Measurements from ENCODE around the gene LZTS2. TPM values are rescaled to one million over a fixed set of nuclear protein-coding genes. Genes with fewer than 3 reads are reported as not detected.
A peak's percentile ranks its signal among the peaks of the same experiment; 100 is the strongest.

The LZTS2 gene
- total RNA-seq, 1 donor from 2014 or later, result 47.2 TPM

- intact Hi-C loops (cut with DNase I), result no loop called here
- DNase-seq (ENCODE audit: low spot score), result no peak
Measured at GRCh38 chr10:100977436-100977835, 22.2 kb upstream of the LZTS2 start.

- intact Hi-C loops (cut with DNase I), result no loop called here
- no peak for DNase-seq (ENCODE audit: low spot score)
Measured at GRCh38 chr10:100978121-100978900, 21.3 kb upstream of the LZTS2 start.

- intact Hi-C loops (cut with DNase I), result no loop called here
- no peak for DNase-seq (ENCODE audit: low spot score)
Measured at GRCh38 chr10:100978901-100979195, 20.8 kb upstream of the LZTS2 start.

GRCh38 chr10:100979791-100980272, 19.8 kb upstream of the LZTS2 start:
- peak; percentile 64 for DNase-seq (ENCODE audit: low spot score)
- intact Hi-C loops (cut with DNase I), result no loop called here

DNA sequence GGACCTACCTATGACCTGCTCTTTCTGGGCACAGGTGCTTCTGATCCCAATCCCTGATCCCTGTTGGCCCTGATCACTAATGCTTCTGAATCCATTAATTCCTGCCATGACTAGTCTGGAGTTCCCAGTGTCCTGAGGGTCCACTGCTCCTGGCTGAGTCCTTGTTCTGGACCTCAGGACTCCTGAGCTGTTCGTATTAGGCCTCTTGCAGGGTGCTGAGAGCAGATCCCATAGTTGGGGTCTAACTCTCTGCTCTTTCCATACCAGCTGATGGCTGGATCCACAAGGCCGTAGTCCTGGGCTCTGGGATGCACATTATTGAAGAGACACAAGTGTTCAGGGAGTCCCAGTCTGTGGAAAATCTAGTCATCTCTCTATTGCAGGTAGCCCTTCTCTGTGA, 19.3 kb upstream of the LZTS2 start:
- intact Hi-C loops (cut with DNase I), result no loop called here
- peak; percentile 54 for DNase-seq (ENCODE audit: low spot score)

DNA sequence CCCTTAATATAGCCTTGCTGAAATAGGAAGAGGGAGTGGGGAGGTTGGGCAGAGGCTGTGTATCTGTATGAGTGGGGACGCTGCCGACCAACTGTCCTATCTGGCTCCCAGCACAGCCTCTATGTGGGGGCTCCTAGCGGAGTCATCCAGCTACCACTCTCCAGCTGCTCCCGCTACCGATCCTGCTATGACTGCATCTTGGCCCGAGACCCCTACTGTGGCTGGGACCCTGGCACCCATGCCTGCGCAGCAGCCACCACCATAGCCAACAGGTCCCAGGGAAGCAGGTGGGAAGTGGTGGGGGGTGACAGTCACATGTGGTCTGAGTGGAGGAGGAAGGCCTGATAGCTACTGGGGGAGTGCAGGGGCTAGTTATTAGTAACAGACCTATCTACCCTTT, 18.9 kb upstream of the LZTS2 start:
- intact Hi-C loops (cut with DNase I), result no loop called here

GRCh38 chr10:100981178-100981772, 18.3 kb upstream of the LZTS2 start:
- intact Hi-C loops (cut with DNase I), result no loop called here
- DNase-seq (ENCODE audit: low spot score), result peak; percentile 3

More for the DNA sequence above, 18.9 kb upstream of the LZTS2 start:
- peak; percentile 51 for DNase-seq (ENCODE audit: low spot score)

DNA sequence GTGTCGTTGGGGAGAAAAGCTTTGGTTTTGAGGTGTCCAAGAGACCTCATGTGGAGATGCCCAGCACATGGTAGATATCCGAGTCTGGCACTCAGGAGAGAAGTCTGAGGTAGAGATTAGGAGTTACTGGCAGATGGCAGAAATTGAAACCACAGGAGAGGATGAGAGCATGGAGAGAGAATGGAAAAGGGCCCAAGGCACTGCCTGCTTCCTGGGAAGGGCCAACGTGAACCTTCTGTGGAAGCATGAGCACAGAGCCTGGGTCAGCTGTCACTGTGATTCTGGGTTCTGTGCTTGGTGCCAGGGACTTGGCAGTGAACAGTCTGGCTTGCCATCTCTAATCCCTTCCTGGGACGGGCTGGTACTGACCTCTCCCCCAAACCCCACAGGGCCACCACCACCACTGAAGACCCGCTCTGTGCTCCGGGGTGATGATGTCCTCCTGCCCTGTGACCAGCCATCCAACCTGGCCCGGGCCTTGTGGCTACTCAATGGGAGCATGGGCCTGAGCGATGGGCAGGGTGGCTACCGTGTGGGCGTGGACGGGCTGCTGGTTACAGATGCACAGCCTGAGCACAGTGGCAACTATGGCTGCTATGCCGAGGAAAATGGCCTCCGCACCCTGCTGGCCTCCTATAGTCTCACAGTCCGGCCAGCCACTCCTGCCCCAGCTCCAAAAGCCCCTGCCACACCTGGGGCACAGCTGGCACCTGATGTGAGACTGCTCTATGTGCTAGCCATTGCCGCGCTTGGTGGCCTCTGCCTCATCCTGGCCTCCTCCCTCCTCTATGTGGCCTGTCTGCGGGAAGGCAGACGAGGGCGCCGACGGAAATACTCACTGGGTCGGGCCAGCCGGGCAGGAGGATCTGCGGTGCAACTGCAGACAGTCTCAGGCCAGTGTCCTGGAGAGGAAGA, 16.4 kb upstream of the LZTS2 start:
- intact Hi-C loops (cut with DNase I), result no loop called here
- DNase-seq (ENCODE audit: low spot score), result peak; percentile 74

DNA sequence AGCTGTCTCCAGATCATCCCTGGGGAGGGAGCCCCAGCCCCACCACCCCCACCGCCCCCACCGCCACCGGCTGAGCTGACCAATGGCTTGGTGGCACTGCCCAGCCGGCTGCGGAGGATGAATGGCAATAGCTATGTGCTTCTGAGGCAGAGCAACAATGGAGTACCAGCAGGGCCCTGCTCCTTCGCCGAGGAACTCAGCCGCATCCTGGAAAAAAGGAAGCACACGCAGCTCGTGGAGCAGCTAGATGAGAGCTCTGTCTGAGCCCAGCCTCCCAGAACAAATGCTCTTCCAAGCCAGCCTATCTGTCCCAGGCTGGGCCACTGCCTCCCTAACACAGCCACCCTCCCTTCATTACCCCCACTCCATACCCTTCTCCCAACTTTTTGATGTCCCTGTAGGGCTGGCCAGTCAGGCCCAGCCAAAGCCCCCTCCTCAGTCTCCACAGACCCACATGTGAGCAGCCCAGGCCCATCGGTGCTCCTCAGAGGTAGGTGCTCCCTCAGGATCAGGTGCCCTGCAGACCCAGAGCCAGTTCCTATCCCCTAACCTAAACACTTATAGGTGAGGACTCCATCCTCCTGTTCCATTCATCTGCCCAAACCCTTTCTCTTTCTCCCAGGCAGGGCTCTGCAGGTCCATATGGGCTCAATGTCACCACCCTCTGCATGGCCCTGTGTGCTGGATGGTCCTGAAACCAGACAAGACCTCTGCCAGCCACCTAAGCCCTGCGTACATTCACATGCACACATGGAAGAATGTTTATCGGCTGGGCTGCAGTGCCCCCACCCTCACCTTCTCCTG, 15.5 kb upstream of the LZTS2 start:
- intact Hi-C loops (cut with DNase I), result no loop called here
- peak; percentile 63 for DNase-seq (ENCODE audit: low spot score)

GRCh38 chr10:100984672-100985177, 14.9 kb upstream of the LZTS2 start:
- intact Hi-C loops (cut with DNase I), result loop anchor here (5.0 kb wide), 1 partner anchor 72 kb away; the partner anchor contains the start of gene SLF2
- DNase-seq (ENCODE audit: low spot score), result peak; percentile 55

DNA sequence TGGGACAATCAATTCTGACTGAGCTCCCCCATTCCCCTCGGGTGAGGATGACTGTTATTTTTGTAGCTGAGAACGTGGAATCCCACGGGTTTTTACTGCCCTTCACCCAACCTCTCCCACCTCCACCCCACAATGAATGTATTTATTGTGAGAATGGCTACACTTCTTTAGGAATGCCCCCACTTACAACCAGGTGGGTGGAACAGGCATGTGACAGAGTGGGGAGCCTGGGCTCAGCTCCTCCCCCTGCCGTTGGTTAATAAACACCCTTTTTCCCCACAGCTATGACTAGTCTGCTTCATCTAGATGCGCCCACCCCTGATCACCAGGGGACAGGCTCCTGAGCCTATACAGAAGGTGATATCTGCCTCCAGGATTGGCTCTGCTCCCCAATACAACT, 14.3 kb upstream of the LZTS2 start:
- intact Hi-C loops (cut with DNase I), result loop anchor here (5.0 kb wide), 1 partner anchor 73 kb away; the partner anchor contains the start of gene SLF2

DNA sequence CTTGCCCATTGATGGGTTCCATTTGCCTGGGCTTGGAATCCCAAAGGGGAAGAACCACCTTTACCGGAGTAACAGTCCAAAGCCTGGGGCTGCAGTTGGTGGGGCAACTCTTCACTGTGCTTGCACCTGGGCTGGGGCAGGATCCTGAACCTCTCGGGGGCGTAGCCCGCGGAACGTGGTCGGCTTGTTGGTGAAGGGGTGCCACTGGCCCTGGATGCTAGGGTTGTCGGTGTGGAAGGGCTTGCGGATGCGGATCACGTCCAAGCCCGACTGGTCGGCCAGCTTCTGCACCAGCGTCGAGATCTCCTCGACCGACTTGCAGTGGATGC, 13.0 kb upstream of the LZTS2 start:
- no peak for DNase-seq (ENCODE audit: low spot score)
- intact Hi-C loops (cut with DNase I), result loop anchor here (5.0 kb wide), 1 partner anchor 74 kb away; the partner anchor contains the start of gene SLF2

More for the DNA sequence above, 14.3 kb upstream of the LZTS2 start:
- peak; percentile 31 for DNase-seq (ENCODE audit: low spot score)

DNA sequence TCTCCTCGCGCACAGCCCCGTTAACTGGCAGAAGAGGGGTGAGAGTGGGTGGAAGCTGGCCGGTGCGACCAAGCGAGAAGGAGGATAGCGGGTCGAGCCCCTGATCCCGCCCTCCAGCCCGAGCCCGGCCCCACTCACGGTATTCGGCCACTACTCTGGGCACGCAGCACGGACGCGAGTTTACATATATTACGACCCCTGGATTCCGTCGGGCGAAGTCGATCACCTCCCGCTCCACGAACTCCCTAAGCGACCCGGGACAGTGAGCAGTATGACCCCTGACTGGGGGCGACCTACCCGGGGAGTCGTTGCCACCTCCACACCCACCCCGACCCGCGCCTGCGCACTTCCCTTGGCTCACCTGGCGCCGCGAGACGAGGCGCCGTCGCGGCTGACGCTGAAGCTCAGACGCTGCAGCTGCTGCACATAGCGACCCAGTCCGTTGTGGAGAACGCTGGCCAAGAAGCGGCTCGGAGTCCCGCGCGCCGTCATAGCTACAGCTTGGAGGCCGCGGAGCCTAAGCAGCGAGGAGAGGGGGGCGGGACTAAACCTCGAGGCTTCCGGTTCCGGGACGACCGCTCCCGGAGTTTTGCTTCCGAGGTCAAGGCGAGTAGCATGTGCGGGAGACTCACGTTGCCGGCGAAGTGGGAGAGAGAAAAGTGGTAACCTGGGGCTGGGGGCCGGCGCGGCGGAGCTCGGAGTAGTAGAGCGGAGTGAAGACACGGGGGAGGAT, 12.5 kb upstream of the LZTS2 start, which contains the start of the genes MRPL43 and TWNK:
Gene MRPL43 (minus strand): TSS at position 546 of the 733 bp plus-strand sequence. CDS start 54 bp downstream, at position 492.
Gene TWNK (plus strand): TSS at position 592 of the 733 bp plus-strand sequence. CDS start 668 bp downstream, outside the sequence.
- intact Hi-C loops (cut with DNase I), result loop anchor here (5.0 kb wide), 1 partner anchor 75 kb away; the partner anchor contains the start of gene SLF2

DNA sequence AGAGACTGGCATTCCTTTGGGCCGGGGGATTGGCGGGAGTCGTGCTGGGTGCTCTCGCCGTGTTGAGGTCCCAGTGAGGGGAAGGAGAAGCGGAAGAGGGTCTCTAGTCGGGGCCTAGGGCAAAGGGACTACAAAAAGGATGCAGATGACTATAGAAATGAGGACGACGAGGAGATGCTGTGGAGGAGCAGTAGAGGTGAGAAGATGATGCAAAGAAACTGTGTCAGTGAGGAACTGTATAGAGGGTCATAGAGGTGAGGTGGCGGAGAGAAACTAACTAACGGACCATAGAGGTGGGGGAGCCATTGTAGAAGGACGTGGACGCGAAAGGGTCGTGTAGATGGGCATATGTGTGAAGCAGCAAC, 11.9 kb upstream of the LZTS2 start:
- intact Hi-C loops (cut with DNase I), result loop anchor here (5.0 kb wide), 1 partner anchor 75 kb away; the partner anchor contains the start of gene SLF2
- DNase-seq (ENCODE audit: low spot score), result no peak

More for the DNA sequence above, 12.5 kb upstream of the LZTS2 start, which contains the start of the genes MRPL43 and TWNK:
- DNase-seq (ENCODE audit: low spot score), result peak; percentile 94

- intact Hi-C loops (cut with DNase I), result loop anchor here (5.0 kb wide), 1 partner anchor 76 kb away; the partner anchor contains the start of gene SLF2
- no peak for DNase-seq (ENCODE audit: low spot score)
Measured at GRCh38 chr10:100988166-100988565, 11.4 kb upstream of the LZTS2 start.

DNA sequence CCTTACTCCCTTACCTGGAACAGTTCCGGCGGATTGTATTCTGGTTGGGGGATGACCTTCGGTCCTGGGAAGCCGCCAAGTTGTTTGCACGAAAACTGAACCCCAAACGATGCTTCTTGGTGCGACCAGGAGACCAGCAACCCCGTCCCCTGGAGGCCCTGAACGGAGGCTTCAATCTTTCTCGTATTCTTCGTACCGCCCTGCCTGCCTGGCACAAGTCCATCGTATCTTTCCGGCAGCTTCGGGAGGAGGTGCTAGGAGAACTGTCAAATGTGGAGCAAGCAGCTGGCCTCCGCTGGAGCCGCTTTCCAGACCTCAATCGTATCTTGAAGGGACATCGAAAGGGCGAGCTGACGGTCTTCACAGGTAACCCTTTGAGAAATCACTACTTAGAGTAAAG, 10.5 kb upstream of the LZTS2 start:
- DNase-seq (ENCODE audit: low spot score), result no peak
- intact Hi-C loops (cut with DNase I), result loop anchor here (5.0 kb wide), 1 partner anchor 77 kb away; the partner anchor contains the start of gene SLF2

DNA sequence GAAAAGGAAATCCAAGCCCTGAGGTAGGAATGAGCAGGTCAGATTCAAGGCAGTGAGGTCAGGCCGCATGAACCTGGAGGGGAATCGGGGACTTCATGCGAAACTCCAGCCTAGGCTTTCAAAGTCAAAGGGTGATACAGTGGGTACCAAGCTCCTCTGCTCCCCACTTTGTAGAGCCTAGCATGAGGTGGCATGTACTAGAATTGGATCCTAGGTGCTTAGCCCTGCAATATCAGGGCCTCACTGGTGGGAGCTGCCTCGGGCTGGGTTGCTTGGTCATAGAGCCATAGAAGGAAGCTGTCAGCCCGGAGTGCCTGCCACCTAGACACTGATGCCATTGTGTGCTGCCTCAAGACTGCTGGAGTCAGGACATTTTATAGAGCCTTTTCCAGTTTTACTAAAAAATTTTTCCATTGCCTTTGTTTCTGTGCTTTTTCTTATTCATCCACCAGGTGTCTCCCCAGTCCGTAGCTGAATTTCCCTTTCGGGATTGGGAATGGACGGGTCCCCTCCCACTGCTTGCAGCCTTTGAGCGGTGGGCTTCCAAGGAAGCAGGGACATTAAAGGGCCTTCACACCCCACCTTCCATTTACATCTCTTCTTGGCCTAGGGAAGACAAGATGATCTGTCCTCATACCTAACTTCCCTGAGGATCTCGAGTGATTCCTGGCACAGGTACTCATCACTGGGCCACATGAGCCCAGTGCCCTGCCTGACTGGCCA, 5.5 kb upstream of the LZTS2 start:
- intact Hi-C loops (cut with DNase I), result no loop called here
- no peak for DNase-seq (ENCODE audit: low spot score)

Measured in cardiac septum (tissue), 1 donor.